Neural progenitor cell (in vitro differentiated cells): ENCODE results near the gene PRKD1. TPM values are rescaled to one million over a fixed set of nuclear protein-coding genes. Genes with fewer than 3 reads are reported as not detected.

Experiments
- DNase-seq: peaks from one replicate; pipeline ENCODE4 v3.0.0-alpha.2; 2016; ENCODE audit warnings: low spot score
- H2AFZ ChIP-seq: fragments of 200-600 bp; sonication (generic); replicated peaks from 2 replicates; pipeline ENCODE4 v1.6.1; 2016; ENCODE audit warnings: antibody characterized with exemption
- H3F3A ChIP-seq: fragments of 200-600 bp; sonication (generic); 2 replicates; pipeline ENCODE4 v1.6.1; 2016; ENCODE audit warnings: antibody characterized with exemption, low read depth
- H3K27ac ChIP-seq: fragments of 200-600 bp; sonication (generic); 2 replicates; pipeline ENCODE4 v1.5.1; 2016; ENCODE audit warnings: mild to moderate bottlenecking
- H3K27me3 ChIP-seq: fragments of 200-600 bp; sonication (generic); 2 replicates; pipeline ENCODE4 v1.6.1; 2016; ENCODE audit warnings: mild to moderate bottlenecking, moderate library complexity
- H3K36me3 ChIP-seq: fragments of 200-600 bp; sonication (generic); 2 replicates; pipeline ENCODE4 v1.5.1; 2016
- H3K4me1 ChIP-seq: fragments of 200-600 bp; sonication (generic); 2 replicates; pipeline ENCODE4 v1.6.1; 2016; ENCODE audit warnings: mixed run types
- H3K4me2 ChIP-seq: fragments of 200-600 bp; sonication (generic); 2 replicates; pipeline ENCODE4 v1.6.1; 2016
- H3K4me3 ChIP-seq: fragments of 200-600 bp; sonication (generic); 2 replicates; pipeline ENCODE4 v1.5.1; 2016
- H3K79me2 ChIP-seq: fragments of 200-600 bp; sonication (generic); 2 replicates; pipeline ENCODE4 v1.6.1; 2016; ENCODE audit warnings: low read depth
- H3K9ac ChIP-seq: fragments of 200-600 bp; sonication (generic); 2 replicates; pipeline ENCODE4 v1.6.1; 2016
- H3K9me3 ChIP-seq: fragments of 200-600 bp; sonication (generic); 2 replicates; pipeline ENCODE4 v1.5.1; 2016; ENCODE audit warnings: low read depth
- H4K20me1 ChIP-seq: fragments of 200-600 bp; sonication (generic); 2 replicates; pipeline ENCODE4 v1.6.1; 2016; ENCODE audit warnings: low read depth
- H3K27ac Mint-ChIP-seq: 3 replicates; pipeline ENCODE4 v1.8.0; 2021; ENCODE audit warnings: mixed read lengths
- H3K27me3 Mint-ChIP-seq: 2 replicates; pipeline ENCODE4 v1.8.0; 2022; ENCODE audit warnings: low read depth, mild to moderate bottlenecking, inconsistent platforms, moderate library complexity, mixed read lengths; ENCODE audit not compliant: insufficient read depth
- H3K36me3 Mint-ChIP-seq: 3 replicates; pipeline ENCODE4 v1.8.0; 2021; ENCODE audit warnings: mixed read lengths
- H3K4me1 Mint-ChIP-seq: 3 replicates; pipeline ENCODE4 v1.8.0; 2021; ENCODE audit warnings: mixed read lengths
- H3K4me3 Mint-ChIP-seq: 3 replicates; pipeline ENCODE4 v1.8.0; 2021; ENCODE audit warnings: mild to moderate bottlenecking, moderate library complexity, mixed read lengths
- H3K9me3 Mint-ChIP-seq: 3 replicates; pipeline ENCODE4 v1.8.0; 2020; ENCODE audit warnings: mixed read lengths
- EZH2 ChIP-seq: fragments of 200-600 bp; sonication (generic); IDR thresholded peaks from 2 replicates; pipeline ENCODE4 v1.6.1; 2017; ENCODE audit warnings: antibody characterized with exemption, mild to moderate bottlenecking, moderate library complexity
- EZH2phosphoT487 ChIP-seq: fragments of 200-600 bp; sonication (generic); IDR thresholded peaks from 2 replicates; pipeline ENCODE4 v1.6.1; 2017; ENCODE audit warnings: antibody characterized with exemption
- total RNA-seq: library from RNA; depleted of rRNA; stranded (reverse); fragments of >200 nt; gene quantifications from 2 replicates; pipeline ENCODE4 v1.2.3, GENCODE V29; 2015; ENCODE audit warnings: low replicate concordance
- TF ChIP-seq, protein P1 (sequence below): fragments of 200-600 bp; sonication (generic); IDR thresholded peaks from 2 replicates; pipeline ENCODE4 v1.5.1; 2017; ENCODE audit warnings: antibody characterized with exemption, mild to moderate bottlenecking

PRKD1 gene
- total RNA-seq, 1 donor from 2014 or later = 8.7 TPM

DNA sequence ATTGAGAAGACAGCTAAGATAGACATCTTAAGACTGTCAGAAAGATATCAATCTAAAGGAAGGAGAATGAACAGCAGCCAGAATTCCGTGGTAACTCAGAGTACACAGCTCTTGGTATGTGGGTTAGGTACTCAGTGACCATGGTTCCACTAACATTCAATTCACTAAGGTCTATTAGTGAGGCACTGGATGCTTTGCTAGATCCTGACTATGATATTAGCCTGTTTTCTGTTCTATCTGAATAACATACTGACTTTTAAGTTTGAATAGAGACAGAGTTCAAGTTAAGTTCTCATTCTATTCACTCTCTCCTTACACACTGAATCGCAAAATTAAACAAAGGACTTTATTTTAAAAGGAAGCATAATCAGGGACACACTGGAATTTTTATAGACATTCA, 106.4 kb downstream of the PRKD1 start:
- Histone ChIP-seq H3K27ac (no peak overlapping the region), H4K20me1 (no peaks in the 10 kb centered on the region), H2AFZ (no peak overlapping the region), H3K27me3 (no peaks in the 10 kb centered on the region), H3K36me3 (no peaks in the 10 kb centered on the region), H3F3A (no peaks in the 10 kb centered on the region), H3K79me2 (no peaks in the 10 kb centered on the region), H3K4me3 (no peak overlapping the region), H3K9ac (no peak overlapping the region), H3K4me1 (peaks cover 27% of the 10 kb centered on the region), H3K9me3 (no peaks in the 10 kb centered on the region), H3K4me2 (no peak overlapping the region)
- H3K9me3 Mint-ChIP-seq = no peaks in the 10 kb centered on the region
- H3K27ac Mint-ChIP-seq = no peak overlapping the region
- no peak overlapping the region for H3K4me3 Mint-ChIP-seq
- no peak for DNase-seq
- H3K36me3 Mint-ChIP-seq = no peaks in the 10 kb centered on the region
- H3K4me1 Mint-ChIP-seq = peaks cover 40% of the 10 kb centered on the region
- H3K27me3 Mint-ChIP-seq = peaks cover 3% of the 10 kb centered on the region
- TF ChIP-seq EZH2phosphoT487 (no peak), EZH2 (no peak)
- TF ChIP-seq, protein P1, sequence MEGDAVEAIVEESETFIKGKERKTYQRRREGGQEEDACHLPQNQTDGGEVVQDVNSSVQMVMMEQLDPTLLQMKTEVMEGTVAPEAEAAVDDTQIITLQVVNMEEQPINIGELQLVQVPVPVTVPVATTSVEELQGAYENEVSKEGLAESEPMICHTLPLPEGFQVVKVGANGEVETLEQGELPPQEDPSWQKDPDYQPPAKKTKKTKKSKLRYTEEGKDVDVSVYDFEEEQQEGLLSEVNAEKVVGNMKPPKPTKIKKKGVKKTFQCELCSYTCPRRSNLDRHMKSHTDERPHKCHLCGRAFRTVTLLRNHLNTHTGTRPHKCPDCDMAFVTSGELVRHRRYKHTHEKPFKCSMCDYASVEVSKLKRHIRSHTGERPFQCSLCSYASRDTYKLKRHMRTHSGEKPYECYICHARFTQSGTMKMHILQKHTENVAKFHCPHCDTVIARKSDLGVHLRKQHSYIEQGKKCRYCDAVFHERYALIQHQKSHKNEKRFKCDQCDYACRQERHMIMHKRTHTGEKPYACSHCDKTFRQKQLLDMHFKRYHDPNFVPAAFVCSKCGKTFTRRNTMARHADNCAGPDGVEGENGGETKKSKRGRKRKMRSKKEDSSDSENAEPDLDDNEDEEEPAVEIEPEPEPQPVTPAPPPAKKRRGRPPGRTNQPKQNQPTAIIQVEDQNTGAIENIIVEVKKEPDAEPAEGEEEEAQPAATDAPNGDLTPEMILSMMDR = no peak

DNA sequence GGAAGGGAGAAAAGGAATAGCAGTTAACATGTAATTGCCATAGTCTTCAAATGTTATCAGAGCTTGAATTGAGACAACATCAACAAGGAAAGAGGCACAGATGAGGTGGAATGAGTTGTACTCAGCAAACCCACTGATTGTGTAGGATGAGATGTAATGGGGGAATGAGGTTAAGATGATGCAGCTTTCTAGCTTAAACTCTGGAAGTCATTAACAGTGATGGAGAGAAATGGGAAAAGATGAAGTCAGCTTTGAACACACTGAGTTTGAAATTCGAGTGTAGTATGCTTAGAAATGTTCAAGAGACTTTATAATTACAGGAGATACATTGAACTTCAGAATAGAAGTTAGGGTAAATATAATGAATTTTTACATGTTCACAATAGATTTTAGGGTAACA, 106.9 kb downstream of the PRKD1 start:
- Histone ChIP-seq H3K27me3 (no peaks in the 10 kb centered on the region), H3K9ac (no peak overlapping the region), H3K27ac (no peak overlapping the region)

DNA sequence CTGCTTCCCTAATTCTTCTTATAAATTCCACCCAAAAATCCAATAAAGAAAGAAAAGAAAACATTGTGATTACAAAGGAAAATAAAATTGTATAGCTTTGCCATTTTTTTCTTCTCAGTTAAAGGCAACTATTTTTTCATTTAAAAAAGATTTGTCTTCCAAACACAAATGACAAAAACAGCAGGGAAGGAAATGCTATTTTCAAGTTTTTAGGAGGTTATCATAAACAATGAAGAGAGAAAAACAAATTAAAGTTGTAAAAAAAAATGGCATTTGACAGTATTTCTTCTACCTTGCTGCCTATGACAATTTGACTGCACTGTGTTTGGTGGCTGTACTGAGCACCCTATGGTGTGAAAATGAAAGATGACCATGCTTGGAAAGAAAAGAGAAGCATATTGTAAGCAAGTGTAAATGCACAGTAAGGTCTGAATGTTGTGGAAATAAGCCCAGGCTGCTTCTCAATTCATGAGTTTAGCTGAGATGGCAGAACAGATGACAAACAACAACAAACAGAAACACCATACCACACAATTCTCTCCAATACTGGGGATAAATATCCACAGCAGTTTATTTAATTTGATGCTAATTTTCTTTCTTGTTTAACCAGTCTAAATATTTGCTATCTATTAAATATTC, 109.8 kb downstream of the PRKD1 start:
- H3K27me3 Mint-ChIP-seq = peaks cover 3% of the 10 kb centered on the region
- no peaks in the 10 kb centered on the region for H4K20me1 ChIP-seq
- H3K9me3 Mint-ChIP-seq = no peaks in the 10 kb centered on the region
- H3K4me1 ChIP-seq = peaks cover 12% of the 10 kb centered on the region
- DNase-seq = no peak
- no peaks in the 10 kb centered on the region for H3F3A ChIP-seq
- H3K79me2 ChIP-seq = no peaks in the 10 kb centered on the region
- no peak for TF ChIP-seq EZH2phosphoT487
- TF ChIP-seq EZH2 = no peak
- TF ChIP-seq, protein P1 = no peak
- no peak overlapping the region for H3K4me3 Mint-ChIP-seq
- no peaks in the 10 kb centered on the region for H3K9me3 ChIP-seq
- H3K36me3 Mint-ChIP-seq = no peaks in the 10 kb centered on the region
- no peaks in the 10 kb centered on the region for H3K27me3 ChIP-seq
- H3K27ac Mint-ChIP-seq = no peak overlapping the region
- no peak overlapping the region for H3K4me3 ChIP-seq
- no peak overlapping the region for H3K9ac ChIP-seq
- no peaks in the 10 kb centered on the region for H3K36me3 ChIP-seq
- H3K4me2 ChIP-seq = no peak overlapping the region
- no peak overlapping the region for H3K27ac ChIP-seq
- no peak overlapping the region for H2AFZ ChIP-seq
- H3K4me1 Mint-ChIP-seq = peaks cover 23% of the 10 kb centered on the region

More for the DNA sequence above, 106.9 kb downstream of the PRKD1 start:
- peaks cover 27% of the 10 kb centered on the region for H3K4me1 ChIP-seq
- peaks cover 3% of the 10 kb centered on the region for H3K27me3 Mint-ChIP-seq
- H3K4me3 ChIP-seq = no peak overlapping the region
- no peaks in the 10 kb centered on the region for H3K79me2 ChIP-seq
- H2AFZ ChIP-seq = no peak overlapping the region
- DNase-seq = no peak
- H3K4me2 ChIP-seq = no peak overlapping the region
- no peaks in the 10 kb centered on the region for H3K9me3 Mint-ChIP-seq
- TF ChIP-seq, protein P1 = no peak
- TF ChIP-seq EZH2 = no peak
- TF ChIP-seq EZH2phosphoT487 = no peak
- H3K9me3 ChIP-seq = no peaks in the 10 kb centered on the region
- H3K36me3 Mint-ChIP-seq = no peaks in the 10 kb centered on the region
- no peaks in the 10 kb centered on the region for H4K20me1 ChIP-seq
- H3K4me1 Mint-ChIP-seq = peaks cover 40% of the 10 kb centered on the region
- H3K4me3 Mint-ChIP-seq = no peak overlapping the region
- H3K36me3 ChIP-seq = no peaks in the 10 kb centered on the region
- H3K27ac Mint-ChIP-seq = no peak overlapping the region
- H3F3A ChIP-seq = no peaks in the 10 kb centered on the region
